ENCODE measurements around the gene NOC4L.
"Not testable (repeated sequence)": the region's sequence is repeated elsewhere in the genome, so short reads cannot be mapped to it uniquely, and the experiment has no call there.

Gene NOC4L

DNA sequence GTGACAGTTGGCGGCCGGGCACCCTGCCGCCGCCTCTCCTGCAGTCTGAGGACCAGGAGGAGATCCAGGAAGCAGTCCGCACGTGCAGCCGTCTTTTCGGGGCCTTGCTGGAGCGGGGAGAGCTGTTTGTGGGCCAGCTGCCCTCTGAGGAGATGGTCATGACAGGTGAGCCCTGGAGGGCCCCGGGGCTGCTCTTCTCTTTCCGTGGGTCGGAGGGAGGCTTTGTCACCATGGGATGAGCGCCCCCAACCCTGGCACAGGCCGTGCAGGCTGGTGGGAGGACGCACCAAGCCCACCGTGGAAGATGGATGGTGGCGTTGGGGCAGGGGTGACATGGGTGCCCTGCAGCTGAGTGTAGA, 532 bp downstream of the NOC4L start:
- DNase-seq, result no peak

DNA sequence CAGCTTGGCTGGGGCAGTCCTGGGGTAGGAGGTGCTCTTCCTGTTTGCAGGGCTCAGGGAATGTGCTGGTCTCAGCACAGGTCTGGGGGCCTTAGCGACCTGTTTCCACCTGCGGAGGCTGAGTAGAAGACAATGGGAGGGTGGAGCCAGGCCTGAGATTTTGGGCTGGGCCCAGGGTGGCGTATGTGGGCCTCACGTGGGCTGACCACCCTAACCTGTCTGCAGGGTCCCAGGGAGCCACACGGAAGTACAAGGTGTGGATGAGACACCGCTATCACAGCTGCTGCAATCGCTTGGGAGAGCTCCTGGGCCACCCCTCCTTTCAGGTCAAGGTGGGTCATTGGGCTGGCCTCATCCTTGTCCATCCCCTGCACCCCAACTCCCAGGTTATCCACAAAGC, 1.1 kb downstream of the NOC4L start:
- DNase-seq, result no peak

DNA sequence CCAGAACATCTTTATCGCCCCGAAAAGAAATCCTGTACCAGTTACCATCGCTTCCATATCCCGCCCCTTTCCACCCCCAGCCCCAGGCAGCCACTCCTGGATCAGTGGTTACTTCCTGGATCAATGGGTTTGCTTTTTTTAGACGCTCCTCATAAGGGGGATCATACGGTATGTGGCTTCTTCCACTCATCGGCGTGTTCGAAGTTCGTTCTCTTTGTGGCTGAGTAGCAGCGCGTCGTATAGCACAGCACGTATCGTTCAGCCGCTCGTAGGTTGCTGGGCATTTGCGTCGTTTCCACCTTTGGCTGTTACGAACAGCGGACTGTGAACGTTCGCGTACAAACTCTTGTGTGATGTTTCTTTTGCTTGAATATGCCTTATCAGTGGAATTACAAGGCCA, 1.8 kb downstream of the NOC4L start:
- no peak for DNase-seq

DNA sequence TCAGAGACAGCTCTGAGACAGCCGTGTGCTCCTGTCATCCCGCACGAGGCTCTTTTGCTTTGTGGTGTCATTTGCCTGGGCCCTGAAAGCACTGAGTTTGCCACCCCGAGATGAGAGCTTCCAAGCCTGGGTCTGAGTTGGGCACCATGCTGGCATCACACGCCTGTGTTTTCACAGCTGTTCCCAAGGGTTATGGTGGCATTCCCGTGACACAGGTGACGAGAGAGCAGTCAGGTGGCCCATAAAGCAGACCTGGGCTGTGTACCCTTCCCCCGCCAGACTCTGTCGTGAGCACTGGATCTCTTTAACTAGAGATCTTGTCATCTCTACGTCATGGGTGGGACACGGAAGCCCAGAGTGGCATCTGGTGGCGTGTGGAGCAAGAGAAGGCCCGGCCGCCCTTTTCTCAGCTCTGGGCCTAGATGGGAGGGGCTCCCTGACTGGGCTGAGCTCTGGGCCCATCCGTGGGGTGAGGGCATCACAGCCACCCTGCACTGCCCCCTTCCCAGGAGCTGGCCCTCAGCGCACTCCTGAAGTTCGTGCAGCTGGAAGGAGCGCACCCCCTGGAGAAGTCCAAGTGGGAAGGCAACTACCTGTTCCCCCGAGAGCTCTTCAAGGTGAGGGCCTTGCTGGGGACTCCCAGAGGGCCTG, 2.6 kb downstream of the NOC4L start:
- no peak for DNase-seq

DNA sequence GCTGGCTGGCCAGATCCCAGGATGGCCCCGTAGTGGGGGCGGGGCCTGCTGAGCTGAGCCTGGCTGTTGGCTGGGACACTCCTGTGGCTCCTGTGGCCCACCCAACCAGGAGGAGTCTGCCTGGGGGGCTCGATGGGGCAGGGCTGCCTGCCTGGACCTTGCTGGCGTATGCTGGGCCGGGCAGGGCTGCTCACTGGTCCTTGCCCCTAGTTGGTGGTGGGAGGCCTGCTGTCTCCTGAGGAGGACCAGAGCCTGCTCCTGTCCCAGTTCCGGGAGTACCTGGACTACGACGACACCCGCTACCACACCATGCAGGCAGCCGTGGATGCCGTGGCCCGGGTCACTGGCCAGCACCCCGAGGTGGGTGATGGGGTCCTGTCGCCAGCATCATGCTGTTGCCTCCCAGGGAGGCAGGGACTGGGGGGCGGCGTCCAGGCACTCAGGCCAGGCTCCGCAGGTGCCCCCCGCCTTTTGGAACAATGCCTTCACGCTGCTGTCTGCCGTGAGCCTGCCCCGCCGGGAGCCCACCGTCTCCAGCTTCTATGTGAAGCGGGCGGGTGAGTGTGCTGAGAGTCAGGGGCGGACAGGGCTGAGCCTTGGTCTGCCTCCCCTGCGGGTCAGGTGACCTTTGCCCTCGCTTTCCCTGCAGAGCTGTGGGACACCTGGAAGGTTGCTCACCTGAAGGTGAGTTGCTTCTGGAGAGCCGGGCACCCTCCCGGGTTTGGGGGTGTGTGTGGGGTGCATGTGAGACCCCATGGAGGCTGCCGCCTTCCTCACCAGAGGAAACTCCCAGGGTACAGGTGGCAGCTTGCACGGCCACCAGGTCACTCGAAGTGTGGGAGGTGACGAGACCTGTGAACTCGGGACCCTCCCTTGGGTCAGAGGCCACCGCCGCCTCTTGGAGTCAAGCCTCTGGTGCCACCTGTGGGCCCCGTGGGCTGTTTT, 3.4 kb downstream of the NOC4L start:
- no peak for DNase-seq

DNA sequence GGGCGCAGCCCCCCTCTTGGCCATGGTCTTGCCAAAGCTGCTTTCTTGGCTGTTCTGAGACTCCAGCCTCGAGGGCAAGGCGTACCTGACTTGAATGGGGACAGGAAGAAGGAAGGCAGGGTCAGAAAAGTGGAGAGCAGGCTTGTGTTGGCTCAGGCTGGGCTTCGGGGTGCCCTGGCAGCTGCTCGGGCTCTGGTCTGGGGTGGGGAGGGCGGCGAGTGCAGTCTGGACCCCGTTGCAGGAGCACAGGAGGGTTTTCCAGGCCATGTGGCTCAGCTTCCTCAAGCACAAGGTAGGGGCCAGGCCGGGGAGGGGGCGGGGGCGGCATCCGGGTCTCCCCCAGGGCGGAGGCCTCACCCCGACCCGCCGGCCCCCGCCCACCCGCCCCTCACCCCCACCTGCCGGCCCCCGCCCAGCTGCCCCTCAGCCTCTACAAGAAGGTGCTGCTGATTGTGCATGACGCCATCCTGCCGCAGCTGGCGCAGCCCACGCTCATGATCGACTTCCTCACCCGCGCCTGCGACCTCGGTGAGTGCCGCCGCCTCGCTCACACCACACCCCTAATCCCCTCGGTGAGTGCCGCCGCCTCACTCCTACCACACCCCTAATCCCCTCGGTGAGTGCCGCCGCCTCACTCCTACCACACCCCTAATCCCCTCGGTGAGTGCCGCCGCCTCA, 4.2 kb downstream of the NOC4L start:
- no peak for DNase-seq

DNA sequence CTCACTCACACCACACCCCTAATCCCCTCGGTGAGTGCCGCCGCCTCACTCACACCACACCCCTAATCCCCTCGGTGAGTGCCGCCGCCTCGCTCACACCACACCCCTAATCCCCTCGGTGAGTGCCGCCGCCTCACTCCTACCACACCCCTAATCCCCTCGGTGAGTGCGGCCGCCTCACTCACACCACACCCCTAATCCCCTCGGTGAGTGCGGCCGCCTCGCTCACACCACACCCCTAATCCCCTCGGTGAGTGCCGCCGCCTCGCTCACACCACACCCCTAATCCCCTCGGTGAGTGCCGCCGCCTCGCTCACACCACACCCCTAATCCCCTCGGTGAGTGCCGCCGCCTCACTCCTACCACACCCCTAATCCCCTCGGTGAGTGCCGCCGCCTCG, 5.3 kb downstream of the NOC4L start:
- not testable (repeated sequence) for DNase-seq

DNA sequence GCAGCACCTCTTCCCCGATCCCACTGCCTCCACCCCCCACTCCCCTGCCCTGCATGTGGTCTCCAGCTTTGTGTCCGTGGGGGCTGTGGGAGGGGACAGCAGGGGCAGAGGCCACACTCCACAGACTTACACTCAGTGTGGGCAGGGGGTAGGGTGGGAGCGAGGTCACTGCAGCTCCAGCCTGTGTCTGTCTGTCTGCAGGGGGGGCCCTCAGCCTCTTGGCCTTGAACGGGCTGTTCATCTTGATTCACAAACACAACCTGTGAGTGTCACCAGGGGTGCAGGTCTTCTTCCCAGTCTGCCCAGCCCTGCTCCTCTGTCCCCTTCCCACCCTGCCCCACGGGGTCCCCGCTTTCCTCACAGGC, 6.5 kb downstream of the NOC4L start:
- DNase-seq, result no peak

DNA sequence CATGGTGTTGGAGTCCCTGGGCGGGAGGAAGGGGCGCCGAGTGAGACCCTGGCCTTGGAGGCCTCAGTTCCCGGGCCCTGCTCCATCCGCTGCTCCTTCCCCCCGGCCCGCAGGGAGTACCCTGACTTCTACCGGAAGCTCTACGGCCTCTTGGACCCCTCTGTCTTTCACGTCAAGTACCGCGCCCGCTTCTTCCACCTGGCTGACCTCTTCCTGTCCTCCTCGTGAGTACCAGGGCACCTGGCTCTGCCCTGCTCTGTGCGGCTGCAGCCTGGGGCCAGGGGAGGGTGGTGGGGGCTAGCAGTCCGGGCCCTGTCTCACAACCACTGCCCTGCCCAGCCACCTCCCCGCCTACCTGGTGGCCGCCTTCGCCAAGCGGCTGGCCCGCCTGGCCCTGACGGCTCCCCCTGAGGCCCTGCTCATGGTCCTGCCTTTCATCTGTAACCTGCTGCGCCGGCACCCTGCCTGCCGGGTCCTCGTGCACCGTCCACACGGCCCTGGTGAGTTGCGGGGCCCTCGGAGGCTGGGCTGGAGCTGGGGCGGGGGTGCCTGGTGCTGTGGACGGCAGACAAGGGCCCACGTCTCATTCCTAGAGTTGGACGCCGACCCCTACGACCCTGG, 7.0 kb downstream of the NOC4L start:
- no peak for DNase-seq

DNA sequence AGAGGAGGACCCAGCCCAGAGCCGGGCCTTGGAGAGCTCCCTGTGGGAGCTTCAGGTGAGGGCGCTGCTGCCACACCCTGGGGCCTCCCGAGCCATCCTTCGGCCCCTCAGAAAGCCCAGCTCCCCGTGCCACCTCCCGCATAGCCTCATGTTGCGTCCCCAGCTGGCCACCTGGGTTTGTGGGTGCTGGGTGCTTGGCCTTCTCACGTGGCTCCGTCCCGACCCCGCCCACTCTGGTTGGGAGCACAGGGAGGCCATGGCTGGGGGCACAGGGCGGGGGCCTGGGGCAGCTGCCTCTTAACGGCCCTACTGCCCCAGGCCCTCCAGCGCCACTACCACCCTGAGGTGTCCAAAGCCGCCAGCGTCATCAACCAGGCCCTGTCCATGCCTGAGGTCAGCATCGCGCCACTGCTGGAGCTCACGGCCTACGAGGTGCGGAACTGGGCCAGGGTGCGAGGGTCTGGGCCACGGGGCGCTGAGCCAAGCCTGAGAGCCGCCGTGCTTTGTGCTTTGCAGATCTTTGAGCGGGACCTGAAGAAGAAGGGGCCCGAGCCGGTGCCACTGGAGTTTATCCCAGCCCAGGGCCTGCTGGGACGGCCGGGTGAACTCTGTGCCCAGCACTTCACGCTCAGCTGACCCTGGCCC, 7.6 kb downstream of the NOC4L start:
- DNase-seq, result no peak

DNA sequence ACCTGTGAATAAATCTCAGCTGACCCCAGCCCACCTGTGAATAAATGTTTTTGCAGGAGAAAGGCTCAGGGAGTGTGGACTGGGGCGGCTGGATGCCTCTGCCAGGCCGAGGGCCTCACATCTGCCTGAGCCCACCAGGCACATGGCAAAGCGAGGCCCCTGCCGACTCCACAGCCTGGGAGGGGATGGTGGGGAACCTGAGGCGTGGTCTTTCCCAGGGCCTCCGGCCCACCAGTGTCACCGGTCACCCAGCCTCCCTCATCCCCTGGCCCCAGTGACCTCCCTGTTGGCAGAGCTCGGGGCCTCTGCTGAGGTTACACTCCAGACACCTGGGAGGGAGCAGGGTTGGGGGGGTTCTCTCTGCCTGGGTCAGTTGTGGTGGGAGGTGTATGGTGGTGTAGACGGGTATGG, 8.2 kb downstream of the NOC4L start:
- no peak for DNase-seq

DNA sequence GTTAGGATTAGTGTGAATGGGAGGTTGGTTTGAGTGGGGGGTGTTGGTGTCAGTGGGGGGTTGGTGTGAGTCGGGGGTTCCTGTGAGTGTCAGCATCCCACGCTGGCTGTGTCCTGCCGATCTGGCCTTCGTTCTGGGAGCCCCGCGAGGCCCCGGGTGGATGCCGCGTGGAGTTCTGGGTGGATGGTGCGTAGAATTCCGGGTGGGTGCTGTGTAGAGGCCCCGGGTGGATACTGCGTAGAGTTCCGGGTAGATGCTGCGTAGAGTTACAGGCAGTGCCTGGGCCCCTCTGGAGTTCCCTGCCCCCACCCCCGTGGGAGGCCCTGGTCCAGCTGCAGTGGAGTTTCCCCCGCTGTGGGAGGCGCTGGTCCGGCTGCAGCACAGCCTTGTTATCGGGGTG, 8.7 kb downstream of the NOC4L start:
- DNase-seq, result no peak

DNA sequence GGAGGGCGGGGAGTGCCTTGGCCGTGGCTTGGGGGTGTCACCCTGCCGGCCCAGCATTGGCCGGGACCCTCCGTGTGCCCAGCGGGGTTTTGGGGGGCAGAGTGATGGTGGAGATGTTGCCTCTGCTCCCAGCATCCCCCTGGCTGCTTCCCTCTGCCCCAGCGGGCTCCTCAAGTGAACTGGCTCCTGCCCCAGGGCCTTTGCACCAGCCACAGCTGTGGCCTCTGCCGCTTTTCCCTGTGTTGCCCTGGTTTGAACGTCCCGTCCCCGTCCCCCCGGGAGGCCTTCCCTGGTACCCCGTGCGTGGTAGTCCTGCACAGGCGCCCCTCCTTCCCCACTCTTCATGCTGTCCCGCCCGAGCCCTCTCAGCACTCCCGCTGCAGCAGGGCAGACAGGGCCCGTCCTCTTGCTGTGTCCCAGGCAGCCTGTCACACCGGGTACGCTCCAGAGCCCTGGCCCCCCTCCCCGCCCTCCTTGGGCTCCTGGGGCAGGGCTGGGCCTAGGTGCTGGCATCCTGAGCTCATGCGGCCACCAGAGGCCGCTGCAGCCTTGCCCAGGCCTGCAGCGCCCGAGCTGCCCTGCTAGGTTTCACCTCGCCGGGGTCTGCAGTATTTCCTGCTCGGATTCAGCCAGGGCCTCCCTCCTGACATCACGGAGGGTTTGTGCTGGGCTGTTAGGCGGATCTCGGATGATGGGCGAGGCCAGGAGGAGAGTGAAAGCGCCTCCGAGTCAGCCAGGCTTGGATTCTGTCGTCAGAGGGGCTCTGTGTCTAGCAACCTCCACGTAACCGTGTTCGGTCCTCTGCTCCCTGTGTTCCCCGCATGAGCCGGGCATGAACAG, 9.5 kb downstream of the NOC4L start:
- DNase-seq, result peak; percentile 53

DNA sequence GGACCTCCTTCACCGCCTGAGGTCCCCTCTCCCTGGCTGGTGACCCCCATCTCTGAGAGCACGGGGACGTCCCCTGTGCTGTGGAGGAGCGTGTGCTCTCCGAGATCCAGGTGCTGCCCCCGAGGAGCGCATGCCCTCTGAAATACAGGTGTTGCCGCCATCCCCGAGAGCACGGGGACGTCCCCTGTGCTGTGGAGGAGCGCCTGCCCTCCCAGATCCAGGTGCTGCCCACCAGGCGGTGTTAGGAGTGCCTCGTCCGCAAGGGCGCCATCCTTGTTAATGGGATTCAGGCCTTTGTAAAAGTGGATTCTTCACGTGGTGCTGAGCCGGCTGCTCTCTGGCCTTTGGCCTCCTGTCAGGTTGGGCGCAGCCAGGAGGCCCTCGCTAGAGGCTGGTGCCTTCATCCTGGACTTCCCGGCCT, 10.1 kb downstream of the NOC4L start:
- DNase-seq, result no peak

DNA sequence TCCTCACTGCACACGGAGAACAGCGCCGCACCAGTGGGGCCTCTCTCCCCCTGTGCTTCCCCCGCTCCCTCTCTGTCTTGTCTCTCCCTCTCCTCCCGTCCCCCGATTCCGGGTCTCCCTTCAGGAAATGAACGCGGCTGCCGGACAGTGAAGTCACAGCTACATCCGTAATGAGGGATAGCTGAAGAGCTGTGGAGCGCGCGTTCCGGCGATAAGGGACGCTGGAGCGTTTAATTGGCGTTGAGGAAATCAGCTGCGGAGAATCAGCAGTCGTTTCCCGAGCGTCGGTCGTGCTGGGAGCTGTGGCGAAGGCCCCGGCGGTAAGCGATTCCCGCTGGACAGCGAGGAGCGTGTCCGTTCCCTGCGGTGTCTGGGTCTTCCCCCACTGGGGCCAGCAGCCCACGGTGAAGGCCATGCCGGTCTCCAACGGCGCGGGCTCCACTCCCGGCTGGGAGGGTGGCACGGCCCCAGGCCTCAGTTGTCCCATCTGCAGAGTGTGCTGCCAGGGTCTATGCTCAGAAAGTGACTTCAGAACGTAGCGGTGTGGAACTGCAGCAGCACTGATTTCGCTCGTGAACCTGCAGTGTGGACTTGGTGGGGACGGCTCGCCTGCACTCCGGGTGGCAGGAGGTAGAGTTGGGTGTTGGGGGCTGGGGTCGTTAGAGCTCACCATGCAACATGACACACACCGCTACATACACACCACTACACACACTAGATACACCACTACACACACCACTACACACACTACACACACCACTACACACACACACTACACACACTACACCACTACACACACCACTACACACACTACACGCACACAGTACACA, 10.9 kb downstream of the NOC4L start:
- DNase-seq, result no peak

DNA sequence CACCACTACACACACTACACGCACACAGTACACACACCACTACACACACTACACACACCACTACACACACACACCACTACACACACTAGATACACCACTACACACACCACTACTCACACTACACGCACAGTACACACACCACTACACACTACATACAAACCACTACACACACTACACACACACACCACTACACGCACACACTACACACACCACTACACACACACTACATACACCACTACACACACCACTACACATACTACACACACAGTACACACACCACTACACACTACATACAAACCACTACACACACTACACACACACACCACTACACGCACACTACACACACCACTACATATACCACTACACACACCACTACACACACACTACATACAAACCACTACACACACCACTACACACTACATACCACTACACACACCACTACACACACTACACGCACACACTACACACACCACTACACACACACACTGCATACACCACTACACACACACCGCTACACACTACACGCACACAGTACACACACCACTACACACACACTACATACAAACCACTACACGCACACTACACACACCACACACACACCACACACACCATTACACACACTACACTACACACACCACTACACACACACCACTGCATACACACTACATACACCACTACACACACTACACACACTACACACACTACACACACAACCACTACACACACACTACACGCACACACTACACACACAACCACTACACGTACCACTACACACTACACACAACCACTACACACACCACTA, 11.7 kb downstream of the NOC4L start:
- DNase-seq, result no peak

DNA sequence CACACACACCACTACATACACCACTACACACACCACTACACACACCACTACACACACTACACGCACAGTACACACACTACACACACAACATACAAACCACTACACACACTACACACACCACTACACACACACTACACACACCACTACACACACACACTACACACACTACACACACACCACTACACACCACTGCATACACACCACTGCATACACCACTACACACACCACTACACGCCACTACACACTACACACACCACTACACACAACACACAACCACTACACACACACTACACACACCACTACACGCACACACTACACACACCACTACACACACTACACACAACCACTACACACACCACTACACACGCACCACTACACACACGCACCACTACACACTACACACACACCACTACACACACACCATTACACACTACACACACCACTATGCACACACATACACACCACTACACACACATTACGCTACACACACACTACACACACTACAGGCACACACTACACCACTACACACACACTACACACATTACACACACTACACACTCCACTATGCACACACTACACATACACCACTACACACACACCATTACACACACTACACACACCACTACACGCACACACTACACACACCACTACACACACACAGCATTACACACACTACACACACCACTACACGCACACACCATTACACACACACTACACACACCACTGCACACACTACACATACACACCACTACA, 12.5 kb downstream of the NOC4L start:
- DNase-seq, result no peak

DNA sequence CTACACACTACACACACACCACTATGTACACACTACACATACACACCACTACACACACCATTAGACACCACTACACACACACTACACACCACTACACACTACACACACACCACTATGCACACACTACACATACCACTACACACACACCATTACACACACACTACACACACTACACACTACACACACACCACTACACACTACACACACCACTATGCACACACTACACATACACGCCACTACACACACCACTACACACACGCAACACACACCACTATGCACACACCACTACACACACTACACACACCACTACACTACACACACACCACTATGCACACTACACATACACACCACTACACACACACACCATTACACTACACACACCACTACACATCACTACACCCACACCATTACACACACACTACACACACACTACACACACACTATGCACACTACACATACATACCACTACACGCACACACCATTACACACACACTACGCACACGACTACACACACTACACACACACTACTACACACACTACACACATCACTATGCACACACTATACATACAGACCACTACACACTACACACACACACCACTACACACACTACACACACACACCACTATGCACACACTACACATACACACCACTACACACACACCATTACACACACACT, 13.6 kb downstream of the NOC4L start:
- DNase-seq, result no peak
